Skeletal muscle tissue (tissue), 4 donors: Measurements from ENCODE around the gene WDR86. TPM values are rescaled to one million over a fixed set of nuclear protein-coding genes. Genes with fewer than 3 reads are reported as not detected.

Experiments
- H3K27ac ChIP-seq: one replicate; pipeline ENCODE4 v1.7.0; 2013; ENCODE audit warnings: mild to moderate bottlenecking, low read depth, low read length, inconsistent platforms
- H3K27me3 ChIP-seq, 3 donors: one replicate each; pipeline ENCODE4 v1.7.0; 2013; ENCODE audit warnings: low read length in 3 of 3; ENCODE audit not compliant: control insufficient read depth in 3 of 3, insufficient read depth in 3 of 3
- H3K36me3 ChIP-seq, 3 donors: one replicate each; pipeline ENCODE4 v1.7.0; 2013; ENCODE audit warnings: low read length in 3 of 3; ENCODE audit not compliant: control insufficient read depth in 3 of 3, insufficient read depth in 3 of 3
- H3K4me1 ChIP-seq, 3 donors: one replicate each; pipeline ENCODE4 v1.7.0; 2013; ENCODE audit warnings: low read length in 3 of 3, mild to moderate bottlenecking in 3 of 3; ENCODE audit not compliant: control insufficient read depth in 3 of 3, insufficient read depth in 3 of 3
- H3K4me3 ChIP-seq, 3 donors: one replicate each; pipeline ENCODE4 v1.7.0; 2013; ENCODE audit warnings: low read length in 3 of 3
- H3K9ac ChIP-seq, 3 donors: one replicate each; pipeline ENCODE4 v1.7.0; 2013; ENCODE audit warnings: low read length in 3 of 3, mild to moderate bottlenecking in 3 of 3, moderate library complexity in 2 of 3, low read depth in 1 of 3
- H3K9me3 ChIP-seq, 3 donors: one replicate each; pipeline ENCODE4 v1.7.0; 2013; ENCODE audit warnings: low read length in 3 of 3; ENCODE audit not compliant: control insufficient read depth in 3 of 3
- total RNA-seq: library from RNA; depleted of rRNA; stranded (reverse); fragments of >200 nt; gene quantifications from one replicate; pipeline ENCODE4 v1.2.3, GENCODE V29; 2014
- donor health status: Osteomylitis.

The WDR86 gene
- total RNA-seq, 1 donor from 2014 or later = 4.7 TPM

DNA sequence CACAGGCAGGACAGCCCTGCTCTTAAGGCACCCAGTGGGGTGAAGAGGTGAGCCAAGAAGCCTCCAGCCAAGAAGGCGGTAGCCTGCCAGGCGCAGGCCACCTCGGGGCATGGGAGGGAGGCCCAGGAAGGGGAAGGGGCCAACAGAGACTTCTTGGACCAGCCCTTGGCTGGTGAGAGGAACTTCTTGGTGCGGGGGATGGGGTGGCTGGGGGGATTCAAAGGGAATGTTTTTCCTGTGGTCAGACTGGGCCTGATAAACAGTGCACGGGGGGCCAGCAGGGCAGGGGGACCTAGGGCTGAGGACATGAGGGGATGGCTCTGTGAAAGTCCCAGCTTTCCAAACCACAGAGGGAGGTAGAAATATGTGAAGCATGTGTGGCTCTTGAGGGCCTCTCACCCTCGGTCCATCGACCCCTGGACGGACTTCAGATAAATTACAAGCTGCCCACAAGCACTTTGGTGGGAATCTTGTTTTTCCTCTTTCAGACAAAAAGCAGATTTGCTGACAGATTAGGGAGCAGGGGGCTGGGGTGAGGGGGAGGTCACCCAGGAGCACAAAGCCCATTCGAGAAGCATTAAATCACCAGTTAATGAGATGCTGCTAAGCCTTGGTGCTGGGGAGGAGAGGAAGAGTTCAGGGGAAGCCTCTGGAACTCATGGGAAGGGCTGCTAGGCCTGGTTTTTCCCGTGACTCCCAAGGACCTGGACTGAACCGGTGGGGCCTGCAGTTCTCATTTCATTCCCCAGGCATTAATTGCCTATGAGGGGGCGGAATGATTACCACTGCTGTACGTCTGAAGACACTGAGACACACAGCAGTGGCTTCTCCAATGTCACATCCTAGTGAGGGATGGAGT is 18.8 kb upstream of the WDR86 start:
- Histone ChIP-seq H3K36me3 (no peaks in the 10 kb centered on the region), H3K9me3 (no peaks in the 10 kb centered on the region), H3K4me1 (peaks cover 7 to 19% (median 8%) of the 10 kb centered on the region in 3 donors), H3K27me3 (peaks cover 0 to 18% (median 15%) of the 10 kb centered on the region in 3 donors), H3K27ac (peak overlapping the region; percentile 51), H3K9ac (no peak overlapping the region), H3K4me3 (no peak overlapping the region)

- peaks cover 0 to 15% (median 8%) of the 10 kb centered on the region in 3 donors for H3K27me3 ChIP-seq
- no peak overlapping the region for H3K4me3 ChIP-seq
- no peaks in the 10 kb centered on the region for H3K36me3 ChIP-seq
- H3K9me3 ChIP-seq = no peaks in the 10 kb centered on the region
- peaks cover 7 to 19% (median 8%) of the 10 kb centered on the region in 3 donors for H3K4me1 ChIP-seq
- peak overlapping the region; percentile 69 for H3K27ac ChIP-seq
- H3K9ac ChIP-seq = no peak overlapping the region
Measured at GRCh38 chr7:151427705-151428377, 18.0 kb upstream of the WDR86 start.

GRCh38 chr7:151426904-151427704 is 17.3 kb upstream of the WDR86 start:
- Histone ChIP-seq H3K4me3 (peak overlapping the region in 1 of 3 donors; percentile 14), H3K27ac (peak overlapping the region; percentile 69), H3K27me3 (peaks cover 0 to 15% (median 6%) of the 10 kb centered on the region in 3 donors), H3K36me3 (no peaks in the 10 kb centered on the region), H3K4me1 (peaks cover 7 to 19% (median 8%) of the 10 kb centered on the region in 3 donors), H3K9ac (peak overlapping the region in 1 of 3 donors; percentile 6), H3K9me3 (peaks cover 1 to 4% (median 2%) of the 10 kb centered on the region in 3 donors)

- Histone ChIP-seq H3K36me3 (no peaks in the 10 kb centered on the region), H3K9me3 (peaks cover 5 to 6% (median 6%) of the 10 kb centered on the region in 3 donors), H3K9ac (peak overlapping the region in 1 of 3 donors; percentile 6), H3K4me3 (peak overlapping the region in 1 of 3 donors; percentile 14), H3K27me3 (peaks cover 0 to 15% (median 10%) of the 10 kb centered on the region in 3 donors), H3K27ac (peak overlapping the region; percentile 69), H3K4me1 (peaks cover 7 to 19% (median 8%) of the 10 kb centered on the region in 3 donors)
Measured at GRCh38 chr7:151426441-151426903, 16.6 kb upstream of the WDR86 start.

- Histone ChIP-seq H3K27me3 (peaks cover 0 to 15% (median 11%) of the 10 kb centered on the region in 3 donors), H3K4me3 (no peak overlapping the region), H3K4me1 (peaks cover 7 to 19% (median 8%) of the 10 kb centered on the region in 3 donors), H3K9me3 (peaks cover 5 to 6% (median 6%) of the 10 kb centered on the region in 3 donors), H3K9ac (no peak overlapping the region), H3K27ac (peak overlapping the region; percentile 48), H3K36me3 (no peaks in the 10 kb centered on the region)
Measured at GRCh38 chr7:151425670-151426440, 16.0 kb upstream of the WDR86 start.

GRCh38 chr7:151424799-151425198 is 15.0 kb upstream of the WDR86 start:
- no peak overlapping the region for H3K4me3 ChIP-seq
- H3K36me3 ChIP-seq = no peaks in the 10 kb centered on the region
- H3K4me1 ChIP-seq = peaks cover 7 to 19% (median 8%) of the 10 kb centered on the region in 3 donors
- H3K9ac ChIP-seq = no peak overlapping the region
- no peak overlapping the region for H3K27ac ChIP-seq
- H3K9me3 ChIP-seq = peaks cover 5 to 7% (median 6%) of the 10 kb centered on the region in 3 donors
- H3K27me3 ChIP-seq = peaks cover 0 to 15% (median 11%) of the 10 kb centered on the region in 3 donors

GRCh38 chr7:151423936-151424335 is 14.1 kb upstream of the WDR86 start:
- Histone ChIP-seq H3K27me3 (peaks cover 0 to 15% (median 11%) of the 10 kb centered on the region in 3 donors), H3K9ac (no peak overlapping the region), H3K4me3 (no peak overlapping the region), H3K4me1 (peaks cover 7 to 14% (median 8%) of the 10 kb centered on the region in 3 donors), H3K27ac (no peak overlapping the region), H3K36me3 (no peaks in the 10 kb centered on the region), H3K9me3 (peaks cover 5 to 11% (median 6%) of the 10 kb centered on the region in 3 donors)

DNA sequence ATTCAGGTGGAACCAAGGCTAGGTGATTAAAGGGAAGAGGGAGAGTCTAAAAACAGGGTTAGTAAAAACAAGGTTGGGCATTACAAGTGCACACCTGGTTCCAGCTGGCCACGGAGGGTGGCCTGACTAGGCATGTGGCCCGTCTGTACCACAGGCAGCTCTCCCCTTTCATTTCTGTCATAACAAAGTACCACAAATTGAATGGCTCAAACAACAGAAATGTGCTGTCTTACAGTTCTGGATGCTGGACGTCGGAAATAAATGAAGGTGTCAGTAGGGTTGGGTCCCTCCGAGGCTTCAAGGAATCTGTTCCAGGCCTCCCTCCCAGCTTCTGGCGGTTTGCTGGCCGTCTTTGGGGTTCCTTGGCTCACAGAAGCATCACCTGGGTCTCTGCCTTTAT is 13.4 kb upstream of the WDR86 start:
- H3K27me3 ChIP-seq = peaks cover 0 to 15% (median 11%) of the 10 kb centered on the region in 3 donors
- peaks cover 5 to 11% (median 6%) of the 10 kb centered on the region in 3 donors for H3K9me3 ChIP-seq
- H3K9ac ChIP-seq = no peak overlapping the region
- no peaks in the 10 kb centered on the region for H3K36me3 ChIP-seq
- peaks cover 7 to 13% (median 8%) of the 10 kb centered on the region in 3 donors for H3K4me1 ChIP-seq
- H3K27ac ChIP-seq = no peak overlapping the region
- H3K4me3 ChIP-seq = no peak overlapping the region

DNA sequence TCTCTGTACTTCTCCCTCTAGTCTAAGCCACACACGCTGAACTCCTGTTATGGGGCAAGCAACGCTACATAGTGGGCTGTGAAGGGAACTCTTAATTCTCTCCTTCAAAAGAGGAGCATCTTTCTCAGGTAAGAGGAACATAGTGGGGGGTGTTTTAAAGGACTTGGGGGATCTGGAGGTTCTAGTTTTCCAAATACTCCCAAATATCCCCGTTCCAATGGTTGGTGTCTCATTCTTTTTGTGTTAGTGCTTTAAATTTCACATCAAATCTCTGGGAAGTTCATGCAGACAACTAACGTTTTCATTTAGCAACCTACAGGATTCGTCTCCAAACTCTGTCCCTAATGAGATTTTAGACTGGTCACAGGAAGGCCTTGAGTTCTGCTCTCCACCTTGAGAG is 12.4 kb upstream of the WDR86 start:
- no peak overlapping the region for H3K4me3 ChIP-seq
- no peak overlapping the region for H3K9ac ChIP-seq
- no peaks in the 10 kb centered on the region for H3K36me3 ChIP-seq
- H3K27ac ChIP-seq = no peak overlapping the region
- H3K4me1 ChIP-seq = peaks cover 3 to 5% (median 4%) of the 10 kb centered on the region in 3 donors
- peaks cover 0 to 8% (median 7%) of the 10 kb centered on the region in 3 donors for H3K27me3 ChIP-seq
- peaks cover 5 to 11% (median 6%) of the 10 kb centered on the region in 3 donors for H3K9me3 ChIP-seq
